ENCODE data around the gene MAGOH.

The MAGOH gene

GRCh38 chr1:53262000-53262399, 23.7 kb upstream of the MAGOH start:
- no peak overlapping the region for H3K4me3 ChIP-seq (replicated peaks; ENCODE audit: low read depth, low read length)
- TF ChIP-seq CTCF (IDR thresholded peaks at IDR 0.05; ENCODE audit: low read length, missing control alignments), result no peak
- DNase-seq (ENCODE audit: low read depth), result no peak

GRCh38 chr1:53260631-53261247, 22.4 kb upstream of the MAGOH start:
- TF ChIP-seq CTCF (IDR thresholded peaks at IDR 0.05; ENCODE audit: low read length, missing control alignments), result no peak
- no peak for DNase-seq (ENCODE audit: low read depth)
- H3K4me3 ChIP-seq (replicated peaks; ENCODE audit: low read depth, low read length), result no peak overlapping the region

GRCh38 chr1:53259932-53260331, 21.6 kb upstream of the MAGOH start:
- no peak overlapping the region for H3K4me3 ChIP-seq (replicated peaks; ENCODE audit: low read depth, low read length)
- no peak for TF ChIP-seq CTCF (IDR thresholded peaks at IDR 0.05; ENCODE audit: low read length, missing control alignments)
- DNase-seq (ENCODE audit: low read depth), result no peak

GRCh38 chr1:53258216-53258615, 19.9 kb upstream of the MAGOH start:
- no peak for DNase-seq (ENCODE audit: low read depth)
- TF ChIP-seq CTCF (IDR thresholded peaks at IDR 0.05; ENCODE audit: low read length, missing control alignments), result no peak
- H3K4me3 ChIP-seq (replicated peaks; ENCODE audit: low read depth, low read length), result no peak overlapping the region

GRCh38 chr1:53257454-53258081, 19.2 kb upstream of the MAGOH start:
- H3K4me3 ChIP-seq (replicated peaks; ENCODE audit: low read depth, low read length), result no peak overlapping the region
- TF ChIP-seq CTCF (IDR thresholded peaks at IDR 0.05; ENCODE audit: low read length, missing control alignments), result no peak
- no peak for DNase-seq (ENCODE audit: low read depth)

GRCh38 chr1:53256511-53257453, 18.5 kb upstream of the MAGOH start:
- H3K4me3 ChIP-seq (replicated peaks; ENCODE audit: low read depth, low read length), result no peak overlapping the region
- TF ChIP-seq CTCF (IDR thresholded peaks at IDR 0.05; ENCODE audit: low read length, missing control alignments), result no peak
- no peak for DNase-seq (ENCODE audit: low read depth)
